ENCODE measurements around the gene ITSN2.
"Not testable (repeated sequence)": the region's sequence is repeated elsewhere in the genome, so short reads cannot be mapped to it uniquely, and the experiment has no call there.

ITSN2 gene

GRCh38 chr2:24363301-24363700 is 3.0 kb upstream of the ITSN2 start:
- no peak for DNase-seq (ENCODE audit: low spot score)

- DNase-seq (ENCODE audit: low spot score) = no peak
Measured at GRCh38 chr2:24362253-24362652, 1.9 kb upstream of the ITSN2 start.

GRCh38 chr2:24360963-24361330 is 611 bp upstream of the ITSN2 start:
- no peak for DNase-seq (ENCODE audit: low spot score)

- DNase-seq (ENCODE audit: low spot score) = peak; percentile 34
Measured at GRCh38 chr2:24359129-24360049, 947 bp downstream of the ITSN2 start.

- not testable (repeated sequence) for DNase-seq (ENCODE audit: low spot score)
Measured at GRCh38 chr2:24357767-24358166, 2.6 kb downstream of the ITSN2 start.

- not testable (repeated sequence) for DNase-seq (ENCODE audit: low spot score)
Measured at GRCh38 chr2:24357115-24357514, 3.2 kb downstream of the ITSN2 start.

GRCh38 chr2:24354957-24355356 is 5.4 kb downstream of the ITSN2 start:
- peak; percentile 18 for DNase-seq (ENCODE audit: low spot score)

GRCh38 chr2:24354395-24354794 is 5.9 kb downstream of the ITSN2 start:
- no peak for DNase-seq (ENCODE audit: low spot score)

GRCh38 chr2:24353973-24354372 is 6.4 kb downstream of the ITSN2 start:
- no peak for DNase-seq (ENCODE audit: low spot score)

- DNase-seq (ENCODE audit: low spot score) = no peak
Measured at GRCh38 chr2:24353364-24353763, 7.0 kb downstream of the ITSN2 start.

GRCh38 chr2:24352664-24353063 is 7.7 kb downstream of the ITSN2 start:
- no peak for DNase-seq (ENCODE audit: low spot score)

GRCh38 chr2:24351981-24352380 is 8.4 kb downstream of the ITSN2 start:
- no peak for DNase-seq (ENCODE audit: low spot score)

- no peak for DNase-seq (ENCODE audit: low spot score)
Measured at GRCh38 chr2:24351627-24351938, 8.8 kb downstream of the ITSN2 start.

- no peak for DNase-seq (ENCODE audit: low spot score)
Measured at GRCh38 chr2:24350826-24351626, 9.3 kb downstream of the ITSN2 start.

GRCh38 chr2:24349097-24349496 is 11.2 kb downstream of the ITSN2 start:
- no peak for DNase-seq (ENCODE audit: low spot score)

- DNase-seq (ENCODE audit: low spot score) = no peak
Measured at GRCh38 chr2:24345937-24346336, 14.4 kb downstream of the ITSN2 start.

- DNase-seq (ENCODE audit: low spot score) = no peak
Measured at GRCh38 chr2:24343225-24343882, 17.0 kb downstream of the ITSN2 start.

- no peak for DNase-seq (ENCODE audit: low spot score)
Measured at GRCh38 chr2:24342110-24342910, 18.0 kb downstream of the ITSN2 start.

GRCh38 chr2:24339856-24340262 is 20.5 kb downstream of the ITSN2 start:
- no peak for DNase-seq (ENCODE audit: low spot score)

GRCh38 chr2:24339098-24339497 is 21.2 kb downstream of the ITSN2 start:
- not testable (repeated sequence) for DNase-seq (ENCODE audit: low spot score)

GRCh38 chr2:24337890-24338289 is 22.4 kb downstream of the ITSN2 start:
- DNase-seq (ENCODE audit: low spot score) = no peak

- no peak for DNase-seq (ENCODE audit: low spot score)
Measured at GRCh38 chr2:24336811-24337210, 23.5 kb downstream of the ITSN2 start.
